SH-SY5Y (cell line): ENCODE measurements around the gene MAMDC4.

Experiments
- GATA2 ChIP-seq: IDR thresholded peaks from 2 replicates; pipeline ENCODE4 v1.6.1; 2011; ENCODE audit warnings: mild to moderate bottlenecking, low read depth, low read length
- GATA3 ChIP-seq: IDR thresholded peaks from 2 replicates; pipeline ENCODE4 v1.6.1; 2011; ENCODE audit warnings: low read depth, mild to moderate bottlenecking, low read length, moderate library complexity

- TF ChIP-seq GATA3 = no peak
- TF ChIP-seq GATA2 = no peak
Observed at GRCh38 chr9:136846376-136847087, 5.6 kb upstream of the MAMDC4 start.
